Epithelial cell of proximal tubule (primary cell): ENCODE measurements around the gene DST. TPM values are rescaled to one million over a fixed set of nuclear protein-coding genes. Genes with fewer than 3 reads are reported as not detected.

ENCODE experiments used
- DNase-seq: peaks from one replicate; pipeline ENCODE4 v3.0.0-alpha.2; 2011; ENCODE audit warnings: low read depth
- H3K4me3 ChIP-seq: 2 replicates; pipeline ENCODE4 v1.5.1; 2011; ENCODE audit warnings: low read depth, mild to moderate bottlenecking, low read length
- CTCF ChIP-seq: conservative IDR thresholded peaks from 2 replicates; pipeline ENCODE4 v1.5.1; 2012; ENCODE audit warnings: low read depth, mild to moderate bottlenecking, low read length
- total RNA-seq: library from RNA; depleted of rRNA; stranded (reverse); fragments of >200 nt; gene quantifications from 2 replicates; pipeline ENCODE4 v1.2.3, GENCODE V29; 2015

DST gene
- total RNA-seq, 1 donor from 2014 or later = 97.7 TPM

GRCh38 chr6:56649782-56650181 lies 7.1 kb upstream of the DST start:
- no peak for DNase-seq
- no peak overlapping the region for H3K4me3 ChIP-seq
- TF ChIP-seq CTCF = no peak

- no peak for TF ChIP-seq CTCF
- H3K4me3 ChIP-seq = no peak overlapping the region
- DNase-seq = no peak
These were observed 6.5 kb upstream of the DST start for GRCh38 chr6:56649053-56649769.

GRCh38 chr6:56647172-56647762 lies 4.6 kb upstream of the DST start:
- H3K4me3 ChIP-seq = no peak overlapping the region
- DNase-seq = no peak
- no peak for TF ChIP-seq CTCF

- TF ChIP-seq CTCF = no peak
- H3K4me3 ChIP-seq = no peak overlapping the region
- DNase-seq = no peak
These were observed 1.7 kb upstream of the DST start for GRCh38 chr6:56644366-56644765.

GRCh38 chr6:56643379-56644089 lies 845 bp upstream of the DST start:
- no peak for DNase-seq
- no peak overlapping the region for H3K4me3 ChIP-seq
- no peak for TF ChIP-seq CTCF

GRCh38 chr6:56640374-56640773 lies 2.3 kb downstream of the DST start:
- no peak overlapping the region for H3K4me3 ChIP-seq
- TF ChIP-seq CTCF = no peak
- DNase-seq = no peak
